HepG2 (cell line): ENCODE measurements around the gene C20orf144. TPM values are rescaled to one million over a fixed set of nuclear protein-coding genes. Genes with fewer than 3 reads are reported as not detected.

Experiments
- CBX2 ChIP-seq, 2 experiments: fragments of 200-600 bp in 1 of 2; sonication (generic); formaldehyde crosslinking in 1 of 2; IDR thresholded peaks; 2 replicates each; pipeline versions ENCODE4 v1.7.0 to v1.8.1; 2018 to 2022; ENCODE audit warnings: low read depth in 2 of 2, low read length in 1 of 2, mild to moderate bottlenecking in 1 of 2, missing genetic modification reagents in 1 of 2
- HNRNPK ChIP-seq: fragments of 200-400 bp; formaldehyde crosslinking; IDR thresholded peaks from 2 replicates; pipeline ENCODE4 v1.6.1; 2018; ENCODE audit warnings: low read length, low read depth, moderate library complexity, mild to moderate bottlenecking; ENCODE audit not compliant: poor library complexity, severe bottlenecking
- KLF13 ChIP-seq: sonication (generic); formaldehyde crosslinking; IDR thresholded peaks from 2 replicates; pipeline ENCODE4 v1.4.0; 2020; ENCODE audit warnings: mild to moderate bottlenecking, missing genetic modification reagents
- MED8 ChIP-seq: sonication (generic); formaldehyde crosslinking; IDR thresholded peaks from 2 replicates; pipeline ENCODE4 v1.8.1; 2023; ENCODE audit warnings: mild to moderate bottlenecking, missing genetic modification reagents; ENCODE audit not compliant: insufficient replicate concordance
- MEIS1 ChIP-seq: sonication (generic); formaldehyde crosslinking; IDR thresholded peaks from 2 replicates; pipeline ENCODE4 v1.9.0; 2021; ENCODE audit warnings: mild to moderate bottlenecking, missing genetic modification reagents, moderate library complexity, borderline replicate concordance
- MIER2 ChIP-seq: IDR thresholded peaks from 2 replicates; pipeline ENCODE4 v1.6.1; 2016; ENCODE audit warnings: missing biosample characterization, missing genetic modification reagents
- NR1H2 ChIP-seq: sonication (generic); formaldehyde crosslinking; IDR thresholded peaks from 2 replicates; pipeline ENCODE4 v1.8.1; 2022; ENCODE audit warnings: low read depth, missing genetic modification reagents, borderline replicate concordance
- PHF20 ChIP-seq: sonication (generic); formaldehyde crosslinking; IDR thresholded peaks from 2 replicates; pipeline ENCODE4 v1.5.0; 2020; ENCODE audit warnings: mild to moderate bottlenecking, missing genetic modification reagents
- PLRG1 ChIP-seq: fragments of 450-650 bp; conservative IDR thresholded peaks from 2 replicates; pipeline ENCODE4 v1.6.1; 2016
- SAFB2 ChIP-seq: sonication (generic); formaldehyde crosslinking; IDR thresholded peaks from 2 replicates; pipeline ENCODE4 v1.5.1; 2020; ENCODE audit warnings: missing genetic modification reagents, low read depth, mild to moderate bottlenecking, borderline replicate concordance
- SP1 ChIP-seq, 2 experiments: fragments of 450-650 bp in 1 of 2; sonication (generic) in 1 of 2; formaldehyde crosslinking in 1 of 2; IDR thresholded peaks; 2 replicates each; pipeline versions ENCODE4 v1.4.0 to v1.6.1; 2016 to 2020; ENCODE audit warnings: missing genetic modification reagents in 1 of 2
- SP5 ChIP-seq: IDR thresholded peaks from 2 replicates; pipeline ENCODE4 v1.6.1; 2016; ENCODE audit warnings: low read depth, borderline replicate concordance
- SUZ12 ChIP-seq: fragments of 150-350 bp; IDR thresholded peaks from 2 replicates; pipeline ENCODE4 v1.6.1; 2014; ENCODE audit warnings: low read depth, low read length
- TAF15 ChIP-seq: fragments of 200-400 bp; formaldehyde crosslinking; IDR thresholded peaks from one replicate; pipeline ENCODE4 v1.6.1; 2018; ENCODE audit warnings: mild to moderate bottlenecking, low read depth, low read length; ENCODE audit not compliant: poor library complexity, severe bottlenecking
- TCF7 ChIP-seq: sonication (generic); IDR thresholded peaks from 2 replicates; pipeline ENCODE4 v1.6.1; 2016; ENCODE audit warnings: antibody characterized with exemption, low read depth
- ZBTB2 ChIP-seq: sonication (generic); formaldehyde crosslinking; IDR thresholded peaks from 2 replicates; pipeline ENCODE4 v1.8.0; 2022; ENCODE audit warnings: low read depth, missing genetic modification reagents
- ZNF235 ChIP-seq: sonication (generic); formaldehyde crosslinking; IDR thresholded peaks from 2 replicates; pipeline ENCODE4 v1.8.1; 2023; ENCODE audit warnings: mild to moderate bottlenecking, missing genetic modification reagents, borderline replicate concordance
- ZNF281 ChIP-seq: sonication (generic); formaldehyde crosslinking; IDR thresholded peaks from 2 replicates; pipeline ENCODE4 v1.4.0; 2020; ENCODE audit warnings: missing genetic modification reagents, borderline replicate concordance
- ZNF629 ChIP-seq: sonication (generic); formaldehyde crosslinking; conservative IDR thresholded peaks from 2 replicates; pipeline ENCODE4 v1.5.0; 2020; ENCODE audit warnings: missing genetic modification reagents
- ZNF770 ChIP-seq: sonication (generic); formaldehyde crosslinking; IDR thresholded peaks from 2 replicates; pipeline ENCODE4 v1.5.0; 2020; ENCODE audit warnings: mild to moderate bottlenecking, missing genetic modification reagents
- ZNF781 ChIP-seq: sonication (generic); formaldehyde crosslinking; IDR thresholded peaks from 2 replicates; pipeline ENCODE4 v1.5.1; 2020; ENCODE audit warnings: borderline replicate concordance, mild to moderate bottlenecking, missing genetic modification reagents; ENCODE audit errors: not compliant biosample characterization
- ZSCAN12 ChIP-seq: sonication (generic); formaldehyde crosslinking; IDR thresholded peaks from 2 replicates; pipeline ENCODE4 v1.9.0; 2021; ENCODE audit warnings: mild to moderate bottlenecking, missing genetic modification reagents
- polyA plus RNA-seq, 8 experiments: library from polyadenylated mRNA; depleted of rRNA in 3 of 8; stranded (reverse) in 7 of 8; unstranded in 1 of 8; fragments of >200 nt; fragmentation: Illumina TruSeq in 4 of 8; extraction: Trizol in 4 of 8; gene quantifications; 2 replicates each; pipeline versions ENCODE4 v1.2.1 to v1.2.3, GENCODE V29; 2011 to 2016; ENCODE audit warnings: low read depth in 4 of 8, missing spikeins in 1 of 8, mixed read lengths in 1 of 8; ENCODE audit not compliant: insufficient read depth in 1 of 8
- total RNA-seq, 5 experiments: library from RNA; depleted of rRNA; stranded (reverse); fragments of >200 nt; fragmentation: Illumina TruSeq; extraction: Trizol; gene quantifications; 2 replicates each; pipeline ENCODE4 v1.2.3, GENCODE V29; 2016; ENCODE audit warnings: low read depth in 1 of 5

C20orf144 gene
- total and polyA plus RNA-seq, 2 of the 13 experiments (the other 11 are each of a cell fraction or from before 2014, with no cell fraction given): 0.09 to 0.16 TPM

- TF ChIP-seq ZNF281: peak; percentile 88; the same call in 1 of the 2 replicates
- peak; percentile 23 for TF ChIP-seq MED8
- peak; percentile 85 for TF ChIP-seq MIER2
- no peak for TF ChIP-seq ZSCAN12 (CRISPR knock-in tag)
- no peak for TF ChIP-seq CBX2 (IDR thresholded peaks at IDR 0.05; ENCODE audit: low read depth, low read length)
- TF ChIP-seq CBX2 (CRISPR knock-in tag; IDR thresholded peaks at IDR 0.05; ENCODE audit: low read depth): no peak
- TF ChIP-seq ZNF629 (CRISPR knock-in tag): peak; percentile 39; the same call in 1 of the 2 replicates
- 0 out of 2 replicates have a peak, but pooled peaks have one; percentile 48 for TF ChIP-seq ZNF770 (CRISPR knock-in tag)
- no peak for TF ChIP-seq KLF13 (CRISPR knock-in tag)
- peak; percentile 43 for TF ChIP-seq ZNF781 (CRISPR knock-in tag)
- TF ChIP-seq TAF15: no peak
- TF ChIP-seq MEIS1 (CRISPR knock-in tag): peak; percentile 95; the same call in 1 of the 2 replicates
- TF ChIP-seq SP1 (IDR thresholded peaks at IDR 0.05): no peak
- no peak for TF ChIP-seq SP1 (CRISPR knock-in tag; IDR thresholded peaks at IDR 0.05)
- no peak for TF ChIP-seq SAFB2 (CRISPR knock-in tag)
- TF ChIP-seq NR1H2 (CRISPR knock-in tag): 0 out of 2 replicates have a peak, but pooled peaks have one; percentile 20
- peak; percentile 96 for TF ChIP-seq SP5 (CRISPR knock-in tag)
- peak; percentile 31; the same call in 1 of the 2 replicates for TF ChIP-seq PHF20 (CRISPR knock-in tag)
- no peak for TF ChIP-seq SUZ12
- no peak for TF ChIP-seq PLRG1
- TF ChIP-seq HNRNPK: peak; percentile 33
- peak; percentile 58; the same call in 1 of the 2 replicates for TF ChIP-seq ZBTB2 (CRISPR knock-in tag)
- TF ChIP-seq ZNF235 (CRISPR knock-in tag): 0 out of 2 replicates have a peak, but pooled peaks have one; percentile 18
- peak; percentile 60 for TF ChIP-seq TCF7
These were observed 39.7 kb downstream of the C20orf144 start (continued) for GRCh38 chr20:33701629-33702450.
